Activated naive CD4-positive, alpha-beta T cell (primary cell): ENCODE results near the gene RGS12.
"Not testable (repeated sequence)": the region's sequence is repeated elsewhere in the genome, so short reads cannot be mapped to it uniquely, and the experiment has no call there.

ENCODE experiments used
- DNase-seq, 4 experiments: peaks; one replicate each; lab custom pipeline; 2025; lab: John Stamatoyannopoulos, UW

The RGS12 gene

GRCh38 chr4:3297066-3297859, 4.4 kb downstream of the RGS12 start:
- DNase-seq, result no peak

- DNase-seq, result no peak
These were observed 6.5 kb downstream of the RGS12 start for GRCh38 chr4:3299122-3299975.

DNA sequence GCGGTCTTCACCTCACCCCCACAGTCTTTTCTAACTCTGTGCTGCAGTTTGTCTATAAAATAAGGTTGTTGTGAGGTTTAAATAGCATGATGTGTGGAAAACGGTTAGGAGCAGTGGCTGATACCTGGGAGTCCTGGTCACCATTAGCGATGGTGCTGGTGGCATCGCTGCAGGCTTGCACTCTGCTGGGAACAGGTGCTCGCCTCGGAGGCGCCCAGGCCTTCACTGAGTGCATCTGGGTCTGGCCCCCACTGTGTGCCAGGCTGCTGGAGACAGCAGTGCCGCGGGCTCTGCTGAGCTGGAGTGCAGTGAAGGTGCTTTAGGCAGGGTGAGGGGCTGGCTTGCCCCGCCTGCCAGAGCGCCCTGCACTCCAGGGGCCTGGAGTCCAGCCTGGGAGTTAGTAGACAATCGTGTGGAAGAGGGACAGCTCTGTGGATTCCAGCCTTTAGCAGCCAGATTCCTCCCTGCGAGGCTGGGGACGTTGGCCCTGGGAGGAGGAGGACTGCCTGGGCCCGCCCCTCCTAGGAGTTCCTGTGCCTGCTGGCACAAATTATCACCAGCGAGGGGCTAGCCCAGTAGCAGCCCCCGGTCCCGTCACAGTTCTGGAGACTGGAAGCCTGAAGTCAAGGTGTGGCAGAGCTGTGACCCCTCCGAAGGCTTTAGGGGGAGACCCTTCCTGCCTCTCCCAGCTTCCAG, 7.3 kb downstream of the RGS12 start:
- no peak for DNase-seq

DNA sequence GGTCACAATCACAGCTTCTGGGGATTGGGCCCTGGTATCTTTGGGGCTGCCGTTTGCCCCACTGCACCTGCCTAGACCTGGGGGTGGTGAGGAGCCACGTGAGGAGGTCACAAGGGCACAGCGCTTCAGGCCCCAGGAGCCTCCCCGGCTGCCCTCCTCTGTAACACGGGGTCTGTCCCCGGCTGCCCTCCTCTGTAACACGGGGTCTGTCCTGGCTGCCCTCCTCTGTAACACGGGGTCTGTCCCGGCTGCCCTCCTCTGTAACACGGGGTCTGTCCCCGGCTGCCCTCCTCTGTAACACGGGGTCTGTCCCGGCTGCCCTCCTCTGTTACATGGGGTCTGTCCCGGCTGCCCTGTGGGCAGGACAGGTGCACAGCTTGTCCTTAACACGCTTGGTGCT, 8.1 kb downstream of the RGS12 start:
- DNase-seq, result not testable (repeated sequence)

DNA sequence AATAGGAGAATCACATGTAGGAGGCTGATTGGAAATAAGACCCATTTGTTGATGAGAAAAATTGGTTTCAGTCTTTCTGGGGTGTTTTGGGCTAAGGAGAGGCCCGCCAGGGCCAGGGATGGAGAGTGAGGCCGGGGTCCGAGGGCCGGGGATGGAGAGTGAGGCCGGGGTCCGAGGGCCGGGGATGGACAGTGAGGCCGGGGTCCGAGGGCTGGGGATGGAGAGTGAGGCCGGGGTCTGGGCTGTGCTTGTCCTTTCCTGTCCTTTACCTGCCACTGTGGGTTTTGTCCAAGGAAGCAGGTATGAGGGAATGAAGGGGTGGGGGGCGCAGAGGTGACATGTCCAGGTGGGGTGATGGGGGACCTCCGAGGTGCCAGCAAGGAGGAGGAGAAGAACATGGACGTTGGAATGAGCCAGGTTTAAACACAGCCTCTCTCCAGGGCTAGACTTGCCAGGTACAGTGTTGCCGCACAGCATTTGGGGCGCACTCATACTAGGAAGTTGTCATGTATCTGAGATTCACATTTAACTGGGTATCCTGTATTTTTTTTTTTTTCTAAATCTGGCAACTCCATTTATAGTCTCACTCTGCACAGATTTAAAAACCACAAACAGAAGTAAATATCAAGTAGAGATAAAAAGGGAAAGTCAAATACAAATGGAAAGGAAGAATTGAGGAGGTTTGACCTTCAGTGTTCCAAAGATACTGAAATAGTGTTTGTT, 8.8 kb downstream of the RGS12 start:
- no peak for DNase-seq

- peak; percentile 29 to 76 (median 42) for DNase-seq
These were observed 9.5 kb downstream of the RGS12 start for GRCh38 chr4:3302173-3302785.

DNA sequence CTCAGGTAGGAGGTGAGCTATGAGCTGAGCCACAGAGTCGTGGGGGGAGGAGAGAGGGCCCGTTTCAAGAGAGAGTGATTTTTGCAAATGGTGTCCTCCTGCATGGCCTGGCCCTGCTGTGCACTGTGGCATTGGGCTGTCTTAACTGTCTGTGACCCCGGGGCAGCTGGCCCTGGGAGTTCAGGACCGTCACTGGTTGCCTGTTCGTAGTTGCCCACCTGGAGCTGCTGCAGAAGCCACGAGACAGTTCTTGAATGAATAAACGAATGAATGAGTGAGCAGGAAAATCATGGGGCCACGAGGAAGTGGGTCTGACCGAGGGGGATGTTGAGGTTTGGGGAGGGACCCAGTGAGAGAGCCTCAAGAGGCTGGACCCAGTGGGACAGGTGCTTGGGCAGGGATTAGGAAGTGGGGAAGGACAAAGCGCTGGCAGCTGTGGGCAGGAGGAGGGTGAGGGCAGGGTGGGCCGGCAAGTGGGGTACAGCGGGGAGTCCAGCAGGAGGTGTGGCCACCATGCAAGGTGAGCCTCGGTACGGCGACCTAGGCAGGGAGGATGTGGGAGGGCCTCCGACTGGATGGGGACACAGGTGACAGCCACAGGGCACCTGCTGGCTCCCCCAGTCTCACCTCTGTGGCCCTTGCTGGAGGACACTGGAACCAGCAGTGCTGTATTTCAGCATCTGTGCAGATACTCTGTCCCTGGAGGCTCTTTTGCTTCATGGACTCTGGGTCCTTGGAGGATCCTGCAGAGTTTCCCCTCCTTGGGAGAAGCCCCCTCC, 10.2 kb downstream of the RGS12 start:
- DNase-seq, result no peak

GRCh38 chr4:3303565-3303824, 10.7 kb downstream of the RGS12 start:
- no peak for DNase-seq

DNA sequence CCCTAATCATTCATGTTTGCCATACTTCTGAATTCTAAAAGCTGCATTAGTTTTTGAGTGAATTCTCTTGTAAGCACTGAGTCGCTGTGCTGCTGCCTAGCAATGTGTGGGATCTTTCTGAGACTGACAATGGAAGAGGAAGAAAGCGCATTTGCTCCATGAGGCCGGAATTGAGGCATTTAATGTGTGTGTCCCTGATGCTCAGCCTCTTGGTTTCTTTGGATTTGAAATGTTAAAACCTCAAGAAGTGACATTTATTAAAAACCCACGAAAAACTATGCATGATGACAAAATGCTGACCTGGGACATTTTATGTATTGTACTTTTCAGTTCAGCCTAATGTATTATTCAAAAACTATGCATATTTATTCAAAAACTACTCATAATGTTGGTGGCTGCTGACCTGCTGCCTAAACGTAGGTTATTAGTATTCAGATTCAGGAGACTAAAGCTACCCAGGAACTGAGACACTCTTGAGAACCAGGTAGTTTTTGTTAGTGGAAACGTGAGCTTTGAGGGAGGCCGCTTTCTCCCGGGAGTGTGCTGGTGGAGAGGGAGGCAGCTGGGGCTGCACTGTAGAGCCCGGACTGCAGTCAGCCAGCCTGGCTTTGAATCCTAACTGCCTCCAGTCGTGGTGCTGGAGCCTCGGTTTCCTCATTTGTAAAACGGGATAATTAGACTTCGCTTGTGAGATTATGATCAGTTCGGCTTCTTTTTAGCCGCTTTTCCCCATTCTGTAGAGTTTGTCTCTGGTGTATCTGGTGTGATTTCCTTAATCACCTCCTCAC, 11.3 kb downstream of the RGS12 start:
- DNase-seq, result no peak

GRCh38 chr4:3304831-3305609, 12.2 kb downstream of the RGS12 start:
- DNase-seq, result no peak

DNA sequence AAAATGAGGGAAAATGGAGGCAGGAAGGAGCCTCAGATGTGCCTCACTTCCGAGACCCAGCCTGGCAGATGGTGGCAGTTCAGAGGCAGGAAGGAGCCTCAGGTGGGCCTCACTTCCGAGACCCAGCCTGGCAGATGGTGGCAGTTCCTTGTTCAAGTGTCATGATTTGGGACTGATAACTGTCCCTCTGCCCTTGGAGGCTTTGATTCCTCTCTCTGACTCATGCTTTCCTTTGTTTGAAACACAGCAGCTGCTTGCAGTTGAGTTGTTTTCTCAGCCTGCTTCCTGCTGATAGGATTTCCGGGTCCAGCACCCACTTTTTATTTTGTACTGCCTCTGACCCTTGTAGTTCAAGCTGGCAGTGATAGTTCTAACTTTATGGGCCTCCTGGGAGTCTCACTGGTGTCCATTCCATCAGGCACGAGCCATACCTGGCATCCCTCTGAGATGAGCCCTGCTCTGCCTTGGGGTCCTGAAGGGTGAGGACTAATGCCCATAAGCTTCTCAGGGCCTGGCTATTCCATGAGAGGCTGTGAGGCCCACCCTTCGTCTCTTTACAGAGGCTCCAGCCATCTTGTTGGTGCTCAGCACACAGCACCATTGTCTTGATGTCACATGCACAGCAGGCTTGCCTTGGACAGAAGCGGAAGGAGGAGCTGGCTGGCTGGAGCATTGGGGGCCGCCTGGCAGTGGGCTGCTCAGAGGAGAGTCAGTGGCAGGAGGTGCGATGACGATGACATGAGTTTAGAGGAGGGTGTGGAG, 13.0 kb downstream of the RGS12 start:
- no peak for DNase-seq

DNA sequence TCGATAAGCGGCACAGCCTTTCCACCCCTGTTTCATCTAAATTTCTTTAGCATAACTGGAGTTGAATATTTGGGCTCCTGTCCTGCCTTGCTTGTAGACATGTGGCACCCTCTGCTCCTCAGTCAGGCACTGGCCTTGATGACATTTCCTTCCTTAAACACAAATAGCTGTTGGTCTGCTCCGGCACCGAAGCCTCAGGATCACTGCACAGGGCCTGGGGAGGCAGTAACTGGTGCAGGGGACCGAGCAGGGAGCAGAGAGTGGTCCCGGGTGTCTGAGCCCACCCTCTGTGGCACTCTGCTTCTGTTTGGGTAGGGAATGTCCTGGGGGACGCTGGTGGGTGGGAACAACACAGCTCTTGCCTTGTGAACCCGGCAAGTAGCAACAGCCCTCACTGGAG, 13.6 kb downstream of the RGS12 start:
- no peak for DNase-seq

DNA sequence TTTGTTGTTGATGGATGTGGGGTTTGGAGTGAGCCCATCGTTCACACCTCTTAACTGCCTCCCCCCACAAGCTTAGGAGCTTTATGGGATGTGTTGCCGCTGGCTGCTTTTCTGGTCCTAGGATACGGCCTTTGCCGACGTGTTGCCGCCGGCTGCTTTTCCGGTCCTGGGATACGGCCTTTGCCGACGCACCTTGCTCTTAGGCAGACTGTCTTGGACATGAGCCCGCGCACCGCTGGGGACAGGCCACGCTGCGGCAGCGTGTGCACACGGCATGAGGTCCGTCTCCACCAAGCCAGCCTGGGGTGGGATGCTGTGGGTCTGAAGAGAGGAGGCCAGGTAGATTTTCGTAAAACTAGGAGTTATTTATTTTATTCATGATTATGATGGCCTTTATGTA, 14.2 kb downstream of the RGS12 start:
- DNase-seq, result no peak

DNA sequence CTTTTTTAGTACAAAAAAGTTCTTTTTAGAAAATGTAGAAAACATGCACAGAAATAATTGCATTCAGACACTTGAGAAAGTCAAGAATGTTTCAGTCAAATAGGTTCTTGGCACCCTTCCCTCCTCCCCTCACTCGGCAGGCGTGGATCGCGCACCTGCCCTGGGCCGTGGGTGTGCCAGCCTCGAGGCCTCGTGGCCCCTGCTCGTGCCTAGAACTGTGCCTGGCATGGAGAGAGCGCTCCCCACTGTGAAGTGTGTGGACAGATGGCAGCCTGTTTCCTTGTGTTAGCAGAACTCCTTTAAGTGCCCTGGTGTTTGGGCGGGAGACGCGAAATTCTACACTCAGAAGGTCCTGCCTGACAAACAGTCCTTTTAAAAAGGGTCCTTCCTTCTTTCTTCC, 14.7 kb downstream of the RGS12 start:
- DNase-seq, result no peak

- no peak for DNase-seq
These were observed 15.2 kb downstream of the RGS12 start for GRCh38 chr4:3307891-3308575.

GRCh38 chr4:3308691-3309090, 15.9 kb downstream of the RGS12 start:
- no peak for DNase-seq

DNA sequence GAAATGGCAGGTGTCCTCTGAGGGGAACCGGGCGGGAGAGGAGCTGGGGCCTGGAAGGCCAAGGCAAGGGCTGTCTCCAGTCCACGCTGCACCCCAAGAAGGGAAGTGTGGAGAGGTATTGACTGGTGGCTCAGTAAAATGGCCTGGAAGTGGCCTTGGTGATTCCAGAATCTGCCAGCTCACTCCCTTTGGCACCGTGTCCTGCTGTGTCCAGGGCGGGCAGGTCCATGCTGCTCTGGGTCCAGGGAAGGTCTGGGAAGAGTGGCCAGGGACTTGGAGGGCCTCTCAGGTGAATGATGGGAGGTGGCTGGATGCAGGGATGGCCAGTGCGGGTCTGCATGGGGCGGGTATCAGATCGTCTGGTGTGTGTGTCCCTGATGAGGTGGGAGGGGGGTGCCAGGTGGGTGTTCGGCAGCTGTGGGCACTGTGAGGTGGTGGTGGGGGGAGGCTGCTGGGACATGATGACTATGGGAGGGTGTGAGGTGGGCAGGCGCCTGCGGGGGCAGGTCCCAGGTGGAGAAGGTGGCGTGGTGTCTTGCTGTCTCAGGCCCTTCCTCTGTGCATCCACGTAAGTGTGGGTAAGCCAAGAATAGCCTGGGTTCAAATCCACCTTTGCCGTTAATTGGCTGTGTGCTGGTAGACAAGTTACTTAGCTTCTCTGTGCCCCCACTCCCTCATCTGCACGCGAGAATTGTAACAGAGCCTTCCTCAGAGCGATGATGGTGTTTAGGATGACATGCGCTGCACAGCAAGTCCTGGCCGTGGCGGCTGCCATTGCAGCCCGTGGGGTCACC, 17.7 kb downstream of the RGS12 start:
- no peak for DNase-seq

DNA sequence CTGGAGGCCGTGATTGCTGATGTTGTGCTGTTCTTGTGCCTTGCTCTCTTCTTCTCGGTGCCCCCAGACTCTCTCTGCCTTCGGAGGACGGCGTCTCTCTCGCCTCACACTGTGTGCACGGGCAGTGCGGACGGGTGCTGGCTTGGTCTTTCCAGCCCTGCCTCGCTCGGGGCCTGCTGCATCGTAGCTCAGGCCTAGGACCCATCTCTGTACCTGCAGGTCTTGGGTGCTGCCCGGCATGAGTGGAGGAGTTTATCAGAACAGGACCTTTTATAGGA, 18.2 kb downstream of the RGS12 start:
- DNase-seq, result no peak
